MM.1S (cell line): ENCODE measurements around the gene TFDP1.

Experiments used
- DNase-seq: peaks from one replicate; pipeline ENCODE4 v3.0.0-alpha.2; 2015
- H2AFZ ChIP-seq: fragments of 300-600 bp; sonication (generic); 2 replicates; pipeline ENCODE4 v1.6.0; 2016; ENCODE audit warnings: antibody characterized with exemption, low read length
- H3F3A ChIP-seq: fragments of 300-600 bp; sonication (generic); 2 replicates; pipeline ENCODE4 v1.6.1; 2016; ENCODE audit warnings: mild to moderate bottlenecking, antibody characterized with exemption, low read length, moderate library complexity, mixed read lengths; ENCODE audit not compliant: insufficient read depth
- H3K27ac ChIP-seq: fragments of 300-600 bp; sonication (generic); 2 replicates; pipeline ENCODE4 v1.5.1; 2016; ENCODE audit warnings: mild to moderate bottlenecking, low read length
- H3K27me3 ChIP-seq: fragments of 300-600 bp; sonication (generic); replicated peaks from 2 replicates; pipeline ENCODE4 v1.6.0; 2016; ENCODE audit warnings: low read length; ENCODE audit not compliant: insufficient read depth
- H3K36me3 ChIP-seq: fragments of 300-600 bp; sonication (generic); replicated peaks from 2 replicates; pipeline ENCODE4 v1.6.1; 2016; ENCODE audit warnings: mild to moderate bottlenecking, low read length, mixed read lengths; ENCODE audit not compliant: insufficient read depth
- H3K4me1 ChIP-seq: fragments of 300-600 bp; sonication (generic); 2 replicates; pipeline ENCODE4 v1.6.1; 2016; ENCODE audit warnings: low read length, mixed read lengths
- H3K4me2 ChIP-seq: fragments of 300-600 bp; sonication (generic); 2 replicates; pipeline ENCODE4 v1.6.0; 2016; ENCODE audit warnings: low read depth, low read length
- H3K4me3 ChIP-seq: fragments of 300-600 bp; sonication (generic); 2 replicates; pipeline ENCODE4 v1.5.1; 2016; ENCODE audit warnings: low read length, mixed read lengths
- H3K79me2 ChIP-seq: fragments of 300-600 bp; sonication (generic); 2 replicates; pipeline ENCODE4 v1.6.1; 2016; ENCODE audit warnings: mixed run types, low read length, mixed read lengths
- H3K9ac ChIP-seq: fragments of 300-600 bp; sonication (generic); 2 replicates; pipeline ENCODE4 v1.6.1; 2016; ENCODE audit warnings: low read length, mixed read lengths
- H3K9me2 ChIP-seq: fragments of 300-600 bp; sonication (generic); replicated peaks from 2 replicates; pipeline ENCODE4 v1.6.1; 2016; ENCODE audit warnings: mild to moderate bottlenecking, low read length, mixed read lengths; ENCODE audit not compliant: insufficient read depth
- H3K9me3 ChIP-seq: fragments of 300-600 bp; sonication (generic); replicated peaks from 2 replicates; pipeline ENCODE4 v1.6.1; 2016; ENCODE audit warnings: mild to moderate bottlenecking, low read length, mixed read lengths; ENCODE audit not compliant: insufficient read depth
- H4K20me1 ChIP-seq: fragments of 300-600 bp; sonication (generic); 2 replicates; pipeline ENCODE4 v1.6.1; 2016; ENCODE audit warnings: mild to moderate bottlenecking, low read length, moderate library complexity, mixed read lengths; ENCODE audit not compliant: insufficient read depth
- EZH2 ChIP-seq: fragments of 300-600 bp; sonication (generic); optimal IDR thresholded peaks from 2 replicates; pipeline ENCODE3; 2017; ENCODE audit warnings: low read depth, mild to moderate bottlenecking, antibody characterized with exemption, low read length, mixed read lengths
- EZH2phosphoT487 ChIP-seq: fragments of 300-600 bp; sonication (generic); IDR thresholded peaks from 2 replicates; pipeline ENCODE4 v1.6.1; 2018; ENCODE audit warnings: antibody characterized with exemption, low read length
- TF ChIP-seq, protein P1 (sequence below): fragments of 300-600 bp; sonication (generic); IDR thresholded peaks from 2 replicates; pipeline ENCODE4 v1.5.1; 2016; ENCODE audit warnings: antibody characterized with exemption, low read length, mixed read lengths

The TFDP1 gene

DNA sequence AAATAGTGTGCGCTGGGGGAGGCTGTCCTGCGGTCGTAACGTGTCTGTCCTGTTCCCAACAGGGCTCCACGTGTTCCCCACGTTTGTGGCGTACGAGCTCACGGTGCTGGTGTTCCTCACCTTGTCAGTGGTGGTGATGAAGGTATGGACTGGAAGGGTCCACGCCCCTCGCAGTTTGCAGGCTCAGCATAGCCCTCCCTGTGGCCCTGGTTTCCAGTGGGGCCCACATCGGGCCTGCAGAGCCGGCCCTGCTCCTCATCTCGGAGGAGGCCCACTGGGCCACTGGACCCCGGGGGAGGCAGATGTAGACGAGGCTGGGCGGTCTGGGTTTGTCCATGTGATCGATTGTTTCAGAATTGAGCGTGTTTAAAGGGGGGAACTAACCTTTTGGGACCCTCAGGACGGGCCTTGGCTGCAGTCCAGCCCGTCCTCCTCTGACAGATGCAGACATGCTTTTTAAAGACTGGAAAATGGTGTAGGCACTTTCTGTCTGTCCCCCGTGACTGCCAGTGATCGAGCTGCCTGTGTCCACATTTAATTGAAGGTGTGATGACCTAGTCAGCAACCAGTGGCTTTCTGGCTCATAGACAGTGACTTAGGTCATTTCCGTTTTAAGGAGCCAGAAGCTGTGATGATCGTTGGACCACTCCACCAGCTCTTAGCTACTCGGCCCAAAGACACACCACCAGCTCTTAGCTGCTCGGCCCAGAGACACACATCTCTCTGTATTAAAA, 37.1 kb upstream of the TFDP1 start:
- H3K9ac ChIP-seq, result no peak overlapping the region
- H3K9me3 ChIP-seq, result no peaks in the 10 kb centered on the region
- no peaks in the 10 kb centered on the region for H4K20me1 ChIP-seq
- no peak overlapping the region for H3K4me2 ChIP-seq
- no peaks in the 10 kb centered on the region for H3K36me3 ChIP-seq
- no peak overlapping the region for H2AFZ ChIP-seq
- H3K27ac ChIP-seq, result no peak overlapping the region
- no peak for TF ChIP-seq EZH2phosphoT487
- TF ChIP-seq, protein P1, sequence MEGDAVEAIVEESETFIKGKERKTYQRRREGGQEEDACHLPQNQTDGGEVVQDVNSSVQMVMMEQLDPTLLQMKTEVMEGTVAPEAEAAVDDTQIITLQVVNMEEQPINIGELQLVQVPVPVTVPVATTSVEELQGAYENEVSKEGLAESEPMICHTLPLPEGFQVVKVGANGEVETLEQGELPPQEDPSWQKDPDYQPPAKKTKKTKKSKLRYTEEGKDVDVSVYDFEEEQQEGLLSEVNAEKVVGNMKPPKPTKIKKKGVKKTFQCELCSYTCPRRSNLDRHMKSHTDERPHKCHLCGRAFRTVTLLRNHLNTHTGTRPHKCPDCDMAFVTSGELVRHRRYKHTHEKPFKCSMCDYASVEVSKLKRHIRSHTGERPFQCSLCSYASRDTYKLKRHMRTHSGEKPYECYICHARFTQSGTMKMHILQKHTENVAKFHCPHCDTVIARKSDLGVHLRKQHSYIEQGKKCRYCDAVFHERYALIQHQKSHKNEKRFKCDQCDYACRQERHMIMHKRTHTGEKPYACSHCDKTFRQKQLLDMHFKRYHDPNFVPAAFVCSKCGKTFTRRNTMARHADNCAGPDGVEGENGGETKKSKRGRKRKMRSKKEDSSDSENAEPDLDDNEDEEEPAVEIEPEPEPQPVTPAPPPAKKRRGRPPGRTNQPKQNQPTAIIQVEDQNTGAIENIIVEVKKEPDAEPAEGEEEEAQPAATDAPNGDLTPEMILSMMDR, result no peak
- TF ChIP-seq EZH2, result no peak
- no peaks in the 10 kb centered on the region for H3K4me1 ChIP-seq
- H3K27me3 ChIP-seq, result no peaks in the 10 kb centered on the region
- no peak for DNase-seq
- H3K4me3 ChIP-seq, result no peak overlapping the region
- no peaks in the 10 kb centered on the region; the same call in 1 of the 2 replicates for H3K79me2 ChIP-seq
- H3K9me2 ChIP-seq, result no peaks in the 10 kb centered on the region
- no peaks in the 10 kb centered on the region for H3F3A ChIP-seq

DNA sequence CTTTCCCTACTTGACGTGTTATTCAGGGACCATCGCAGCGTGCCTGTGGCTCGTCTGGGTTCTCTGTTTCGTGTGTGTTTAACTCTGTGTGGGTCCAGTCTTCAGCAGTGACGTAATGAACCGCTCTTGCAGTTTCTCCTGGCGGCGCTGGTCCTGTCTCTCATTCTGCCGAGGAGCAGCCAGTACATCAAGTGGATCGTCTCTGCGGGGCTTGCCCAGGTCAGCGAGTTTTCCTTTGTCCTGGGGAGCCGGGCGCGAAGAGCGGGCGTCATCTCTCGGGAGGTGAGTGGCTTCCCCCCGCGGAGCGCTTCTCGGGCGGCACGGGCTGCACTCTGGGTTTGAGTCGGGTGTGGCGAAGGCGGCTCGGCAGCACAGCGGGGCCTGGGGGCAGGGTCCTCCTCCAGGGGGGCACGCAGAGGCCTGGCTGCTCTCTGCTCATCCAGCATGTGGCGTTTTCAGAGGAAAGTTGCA, 36.3 kb upstream of the TFDP1 start:
- H3K36me3 ChIP-seq, result no peaks in the 10 kb centered on the region
- H3K9me3 ChIP-seq, result no peaks in the 10 kb centered on the region
- H3K79me2 ChIP-seq, result no peaks in the 10 kb centered on the region; the same call in 1 of the 2 replicates
- H3K4me3 ChIP-seq, result no peak overlapping the region
- H3K27me3 ChIP-seq, result no peaks in the 10 kb centered on the region
- H3F3A ChIP-seq, result no peaks in the 10 kb centered on the region
- H4K20me1 ChIP-seq, result no peaks in the 10 kb centered on the region
- H3K27ac ChIP-seq, result no peak overlapping the region
- H3K9me2 ChIP-seq, result no peaks in the 10 kb centered on the region
- H2AFZ ChIP-seq, result no peak overlapping the region
- H3K4me1 ChIP-seq, result no peaks in the 10 kb centered on the region
- TF ChIP-seq, protein P1, result no peak
- TF ChIP-seq EZH2, result no peak
- no peak for TF ChIP-seq EZH2phosphoT487
- H3K9ac ChIP-seq, result no peak overlapping the region
- H3K4me2 ChIP-seq, result no peak overlapping the region
- DNase-seq, result no peak

DNA sequence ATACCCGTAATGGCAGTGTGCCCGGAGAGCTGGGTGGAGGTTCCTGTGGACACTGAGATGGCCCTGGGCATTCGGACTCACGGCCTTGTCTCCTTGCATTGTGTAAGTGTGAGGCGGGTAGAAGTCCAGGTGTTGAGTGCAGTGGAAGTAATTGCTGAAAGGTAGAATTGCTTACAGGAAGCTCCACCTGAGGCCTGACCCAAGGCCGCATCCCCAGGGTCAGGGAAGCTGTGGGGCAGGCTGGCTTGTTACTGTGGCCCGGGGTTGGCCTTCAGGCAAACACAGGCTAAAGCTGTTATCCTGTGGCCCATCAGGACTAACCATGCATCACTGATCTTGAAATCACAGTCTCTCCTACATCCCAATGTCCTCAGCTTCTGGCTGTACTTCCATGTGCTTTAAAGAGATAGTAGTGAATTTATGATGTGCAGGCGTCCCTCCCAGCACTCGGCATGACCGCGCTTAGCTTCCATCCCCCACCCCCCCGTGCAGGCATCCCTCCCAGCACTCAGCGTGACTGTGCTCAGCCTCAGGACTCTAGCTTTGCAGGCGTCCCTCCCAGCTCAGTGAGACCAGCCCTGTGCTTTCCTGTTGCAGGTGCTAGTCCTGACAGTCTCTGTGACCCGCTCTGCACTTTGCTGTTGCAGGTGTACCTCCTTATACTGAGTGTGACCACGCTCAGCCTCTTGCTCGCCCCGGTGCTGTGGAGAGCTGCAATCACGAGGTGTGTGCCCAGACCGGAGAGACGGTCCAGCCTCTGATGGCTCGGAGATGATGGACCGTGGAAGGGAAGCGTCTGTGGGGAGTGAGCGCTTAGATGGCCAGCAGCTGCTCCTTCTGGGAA, 35.6 kb upstream of the TFDP1 start:
- TF ChIP-seq, protein P1, result no peak
- TF ChIP-seq EZH2phosphoT487 (no peak), EZH2 (no peak)
- no peaks in the 10 kb centered on the region for H3K4me1 ChIP-seq

More for the DNA sequence above, 35.6 kb upstream of the TFDP1 start:
- Histone ChIP-seq H3K4me3 (no peak overlapping the region), H3K27ac (no peak overlapping the region), H3K79me2 (no peaks in the 10 kb centered on the region; the same call in 1 of the 2 replicates), H3K9ac (no peak overlapping the region), H2AFZ (no peak overlapping the region), H4K20me1 (no peaks in the 10 kb centered on the region), H3K9me3 (no peaks in the 10 kb centered on the region), H3K4me2 (no peak overlapping the region), H3F3A (no peaks in the 10 kb centered on the region), H3K36me3 (no peaks in the 10 kb centered on the region), H3K27me3 (no peaks in the 10 kb centered on the region), H3K9me2 (no peaks in the 10 kb centered on the region)
- DNase-seq, result no peak
